HepG2 (cell line): ENCODE data around the gene HABP4. TPM values are rescaled to one million over a fixed set of nuclear protein-coding genes. Genes with fewer than 3 reads are reported as not detected.

ENCODE experiments used
- AGO1 ChIP-seq: fragments of 200-400 bp; formaldehyde crosslinking; IDR thresholded peaks from 2 replicates; pipeline ENCODE4 v1.6.1; 2017; ENCODE audit warnings: mild to moderate bottlenecking, low read depth, low read length, moderate library complexity; ENCODE audit not compliant: poor library complexity, severe bottlenecking
- ATF5 ChIP-seq: sonication (generic); formaldehyde crosslinking; IDR thresholded peaks from 2 replicates; pipeline ENCODE4 v1.4.0; 2020; ENCODE audit warnings: mild to moderate bottlenecking, low read depth, missing genetic modification reagents
- ELF3 ChIP-seq: IDR thresholded peaks from 2 replicates; pipeline ENCODE4 v1.6.1; 2016; ENCODE audit warnings: missing genetic modification reagents, missing compliant biosample characterization
- GMEB1 ChIP-seq: sonication (generic); formaldehyde crosslinking; IDR thresholded peaks from 2 replicates; pipeline ENCODE4 v1.5.1; 2020; ENCODE audit warnings: missing genetic modification reagents, mild to moderate bottlenecking, borderline replicate concordance
- HNF1A ChIP-seq, 2 experiments: sonication (generic) in 1 of 2; formaldehyde crosslinking in 1 of 2; IDR thresholded peaks; 2 replicates each; pipeline versions ENCODE4 v1.4.0 to v1.6.1; 2016 to 2020; ENCODE audit warnings: borderline replicate concordance in 1 of 2, low read depth in 1 of 2, mild to moderate bottlenecking in 1 of 2, missing genetic modification reagents in 1 of 2
- PITX1 ChIP-seq: sonication (generic); formaldehyde crosslinking; IDR thresholded peaks from 2 replicates; pipeline ENCODE4 v1.5.1; 2020; ENCODE audit warnings: mild to moderate bottlenecking, missing genetic modification reagents
- RNF2 ChIP-seq: fragments of 450-650 bp; conservative IDR thresholded peaks from 2 replicates; pipeline ENCODE4 v1.6.1; 2016; ENCODE audit warnings: low read depth
- TEAD3 ChIP-seq: optimal IDR thresholded peaks from 2 replicates; pipeline ENCODE3; 2016; ENCODE audit warnings: borderline replicate concordance
- THYN1 ChIP-seq: sonication (generic); formaldehyde crosslinking; IDR thresholded peaks from 2 replicates; pipeline ENCODE4 v1.8.1; 2023; ENCODE audit warnings: low read depth, mild to moderate bottlenecking, moderate library complexity, missing genetic modification reagents, borderline replicate concordance
- ZFP36 ChIP-seq: fragments of 150-350 bp; IDR thresholded peaks from 2 replicates; pipeline ENCODE4 v1.6.1; 2018; ENCODE audit warnings: borderline replicate concordance, low read length, low read depth; ENCODE audit not compliant: partially characterized antibody
- ZNF296 ChIP-seq: sonication (generic); formaldehyde crosslinking; conservative IDR thresholded peaks from 2 replicates; pipeline ENCODE4 v1.5.0; 2020; ENCODE audit warnings: mild to moderate bottlenecking, missing genetic modification reagents
- ZNF580 ChIP-seq: IDR thresholded peaks from 2 replicates; pipeline ENCODE4 v1.6.1; 2016; ENCODE audit warnings: low read depth, borderline replicate concordance
- ZNF776 ChIP-seq: sonication (generic); formaldehyde crosslinking; IDR thresholded peaks from 2 replicates; pipeline ENCODE4 v1.4.0; 2020; ENCODE audit warnings: mild to moderate bottlenecking, missing genetic modification reagents
- polyA plus RNA-seq, 8 experiments: library from polyadenylated mRNA; depleted of rRNA in 3 of 8; stranded (reverse) in 7 of 8; unstranded in 1 of 8; fragments of >200 nt; fragmentation: Illumina TruSeq in 4 of 8; extraction: Trizol in 4 of 8; gene quantifications; 2 replicates each; pipeline versions ENCODE4 v1.2.1 to v1.2.3, GENCODE V29; 2011 to 2016; ENCODE audit warnings: low read depth in 4 of 8, missing spikeins in 1 of 8, mixed read lengths in 1 of 8; ENCODE audit not compliant: insufficient read depth in 1 of 8
- total RNA-seq, 5 experiments: library from RNA; depleted of rRNA; stranded (reverse); fragments of >200 nt; fragmentation: Illumina TruSeq; extraction: Trizol; gene quantifications; 2 replicates each; pipeline ENCODE4 v1.2.3, GENCODE V29; 2016; ENCODE audit warnings: low read depth in 1 of 5

Gene HABP4
- total and polyA plus RNA-seq, 2 of the 13 experiments (the other 11 are each of a cell fraction or from before 2014, with no cell fraction given): 14.3 to 26.6 TPM

DNA sequence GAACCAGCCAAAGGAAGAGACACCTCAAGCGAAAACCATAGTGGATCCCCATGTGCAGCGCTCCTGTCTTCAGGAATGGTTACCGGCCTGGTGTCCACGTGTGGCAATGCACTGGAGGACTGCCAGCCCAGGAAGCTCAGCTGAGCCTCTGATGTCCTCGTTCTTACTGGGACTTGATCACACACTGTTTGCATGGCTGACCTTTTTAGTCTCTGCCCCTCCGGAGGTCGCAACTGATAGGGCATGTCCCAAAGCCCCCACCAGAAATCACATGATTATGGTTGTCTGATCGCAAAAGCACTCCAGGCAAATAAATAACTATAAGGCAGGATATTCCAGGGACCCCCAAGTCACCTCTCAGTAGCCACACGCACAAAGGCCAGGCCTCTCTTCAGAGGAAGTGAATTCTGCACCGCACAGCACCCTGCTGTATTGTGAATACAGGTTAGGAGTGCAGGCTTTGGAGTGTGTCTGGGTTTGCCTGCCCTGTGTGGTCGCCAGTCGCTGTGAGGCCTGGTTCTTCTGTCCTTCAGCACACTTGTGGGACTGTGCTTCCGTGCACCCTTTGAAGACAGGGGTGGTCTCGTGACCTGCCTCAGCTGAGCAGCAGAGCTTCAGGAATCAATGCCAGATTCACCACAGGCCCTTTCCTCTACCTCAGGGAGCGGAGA is 13.4 kb upstream of the HABP4 start (continued):
- TF ChIP-seq HNF1A (IDR thresholded peaks at IDR 0.05; ENCODE audit: low read depth) (peak; percentile 14; the same call in 1 of the 2 replicates), HNF1A (CRISPR knock-in tag; IDR thresholded peaks at IDR 0.05; ENCODE audit: borderline replicate concordance) (peak; percentile 41; the same call in 1 of the 2 replicates), THYN1 (CRISPR knock-in tag) (no peak), ZNF296 (CRISPR knock-in tag) (no peak), ELF3 (CRISPR knock-in tag) (peak; percentile 76; the same call in 1 of the 2 replicates), ZNF580 (CRISPR knock-in tag) (peak; percentile 91; the same call in 1 of the 2 replicates), GMEB1 (CRISPR knock-in tag) (no peak), ATF5 (CRISPR knock-in tag) (no peak), AGO1 (no peak), TEAD3 (peak; percentile 87), RNF2 (peak; percentile 75; the same call in 1 of the 2 replicates), ZFP36 (no peak), PITX1 (CRISPR knock-in tag) (peak; percentile 58), ZNF776 (CRISPR knock-in tag) (0 out of 2 replicates have a peak, but pooled peaks have one; percentile 25)
